GM21526 (cell line): Measurements from ENCODE around the gene MXI1.
"Not testable (repeated sequence)": the region's sequence is repeated elsewhere in the genome, so short reads cannot be mapped to it uniquely, and the experiment has no call there.

Experiments
- ATAC-seq: cut with Tn5 transposase; IDR thresholded peaks from one replicate; pipeline ENCODE4 v1.9.1; 2021; ENCODE audit warnings: moderate library complexity; ENCODE audit not compliant: unreplicated experiment, low FRiP score

Gene MXI1

DNA sequence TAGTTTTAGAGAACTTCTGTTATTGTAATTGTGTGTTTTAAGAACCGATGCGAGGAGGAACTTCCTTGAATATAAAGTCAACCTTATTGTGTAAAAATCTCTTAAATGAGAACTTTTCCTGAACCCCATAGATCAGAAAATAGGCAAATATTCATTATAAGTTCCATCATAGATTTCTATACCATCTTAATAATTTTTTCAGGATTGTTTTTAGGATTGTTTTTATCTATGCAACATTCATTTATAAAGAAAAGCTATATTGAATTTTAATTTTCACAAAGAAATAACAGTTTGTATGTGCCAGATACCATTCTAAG, 99.0 kb downstream of the MXI1 start:
- no peak for ATAC-seq

DNA sequence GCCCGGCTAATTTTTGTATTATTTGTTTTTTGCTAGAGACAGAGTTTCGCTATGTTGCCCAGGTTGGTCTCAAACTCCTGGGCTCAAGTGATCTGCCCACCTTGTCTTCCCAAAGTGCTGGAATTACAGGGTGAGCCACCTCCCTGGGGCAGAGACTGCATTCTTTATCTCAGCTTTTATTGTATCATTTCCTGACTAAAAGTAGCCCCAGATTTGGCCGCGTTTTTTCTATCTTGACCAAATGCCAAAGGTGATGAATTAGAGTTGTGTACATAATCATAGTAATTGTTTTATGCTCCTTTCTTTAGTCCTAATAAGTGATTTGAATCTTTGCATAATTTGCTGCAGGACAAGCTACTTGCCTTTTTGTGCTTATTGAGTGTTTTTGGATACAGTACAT, 100.4 kb downstream of the MXI1 start:
- ATAC-seq: no peak

DNA sequence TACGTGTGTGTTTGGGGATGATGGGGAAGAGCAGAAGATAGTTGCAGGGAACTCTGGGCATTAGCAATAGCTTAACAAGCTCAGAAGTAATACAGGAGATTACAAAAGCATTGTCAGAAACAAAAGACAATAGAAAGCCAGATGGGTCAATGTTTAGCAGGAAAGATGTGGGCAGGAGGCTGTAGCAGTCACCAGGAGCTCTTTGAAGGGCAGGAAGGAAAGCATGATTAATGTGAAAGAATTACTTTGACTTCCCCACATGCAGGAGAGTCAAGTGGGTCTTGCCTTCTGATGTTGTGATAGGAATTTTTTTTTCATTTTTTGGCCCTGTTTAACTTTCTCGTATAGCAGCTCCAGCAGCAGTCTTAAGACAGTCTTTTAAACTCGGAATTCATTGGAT, 103.3 kb downstream of the MXI1 start:
- ATAC-seq: no peak

DNA sequence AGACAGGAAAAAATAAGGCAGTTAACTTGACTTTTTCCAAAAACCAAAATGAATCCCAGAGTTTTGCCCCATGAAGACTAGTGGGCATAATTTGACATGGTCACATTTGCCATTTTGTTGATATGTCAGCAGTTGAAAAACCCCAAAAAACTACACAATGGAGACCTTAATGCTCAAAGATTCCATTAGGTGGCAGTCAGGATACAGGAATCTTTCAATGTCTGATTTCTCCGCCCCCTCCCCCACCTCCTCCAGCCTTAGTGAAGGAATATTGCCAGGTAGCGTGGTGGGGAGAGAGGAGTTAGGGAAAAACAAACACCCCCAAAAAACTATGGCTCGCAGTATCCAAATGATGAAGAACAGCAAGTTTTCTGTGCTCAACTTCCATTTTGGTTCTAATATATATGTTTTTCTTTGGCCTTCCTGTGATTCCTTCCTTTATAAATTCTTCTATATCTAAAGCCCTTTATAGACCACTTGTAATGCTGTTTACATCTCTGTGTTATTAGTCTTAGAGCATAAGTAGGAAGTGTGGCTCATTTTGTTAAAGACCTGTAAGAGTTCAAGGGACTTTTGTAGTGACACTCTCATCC, 104.0 kb downstream of the MXI1 start:
- no peak for ATAC-seq

DNA sequence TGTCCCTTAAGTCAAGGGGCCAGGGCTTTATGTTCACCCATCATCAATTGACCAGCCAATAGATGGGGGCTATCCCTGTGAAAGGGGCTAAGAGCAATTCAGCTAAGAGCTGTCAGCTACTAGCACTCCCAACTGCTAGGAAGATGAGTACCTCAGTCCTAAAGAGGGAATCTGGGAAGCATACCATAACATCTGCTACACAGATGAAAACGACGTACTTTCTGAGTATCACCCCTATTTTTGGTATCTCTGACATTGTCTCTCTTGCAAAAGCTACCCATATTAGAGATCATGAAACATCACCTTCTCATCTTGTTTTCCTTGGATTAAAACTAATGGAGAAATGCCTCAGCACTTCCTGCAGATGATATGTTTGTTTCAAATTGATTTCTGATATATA, 104.8 kb downstream of the MXI1 start:
- ATAC-seq: no peak

DNA sequence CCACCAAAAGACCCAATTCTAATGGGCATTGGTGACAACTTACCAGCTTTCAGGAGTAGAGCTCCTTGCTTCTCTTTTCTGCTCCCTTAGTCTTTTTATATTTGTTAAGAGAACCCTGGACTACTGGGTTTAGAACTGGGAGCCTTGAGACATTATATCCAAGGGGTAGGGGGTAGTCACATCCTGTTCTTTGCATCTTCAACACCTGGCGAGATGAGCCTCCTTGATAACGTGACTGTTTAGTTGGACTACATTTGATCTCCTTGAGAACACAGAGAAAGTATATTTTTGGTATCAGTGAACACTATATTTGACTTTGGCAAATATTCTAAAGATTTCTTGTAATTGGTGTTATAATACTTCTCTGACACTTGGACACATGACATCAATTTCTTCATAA, 106.3 kb downstream of the MXI1 start:
- ATAC-seq: no peak

DNA sequence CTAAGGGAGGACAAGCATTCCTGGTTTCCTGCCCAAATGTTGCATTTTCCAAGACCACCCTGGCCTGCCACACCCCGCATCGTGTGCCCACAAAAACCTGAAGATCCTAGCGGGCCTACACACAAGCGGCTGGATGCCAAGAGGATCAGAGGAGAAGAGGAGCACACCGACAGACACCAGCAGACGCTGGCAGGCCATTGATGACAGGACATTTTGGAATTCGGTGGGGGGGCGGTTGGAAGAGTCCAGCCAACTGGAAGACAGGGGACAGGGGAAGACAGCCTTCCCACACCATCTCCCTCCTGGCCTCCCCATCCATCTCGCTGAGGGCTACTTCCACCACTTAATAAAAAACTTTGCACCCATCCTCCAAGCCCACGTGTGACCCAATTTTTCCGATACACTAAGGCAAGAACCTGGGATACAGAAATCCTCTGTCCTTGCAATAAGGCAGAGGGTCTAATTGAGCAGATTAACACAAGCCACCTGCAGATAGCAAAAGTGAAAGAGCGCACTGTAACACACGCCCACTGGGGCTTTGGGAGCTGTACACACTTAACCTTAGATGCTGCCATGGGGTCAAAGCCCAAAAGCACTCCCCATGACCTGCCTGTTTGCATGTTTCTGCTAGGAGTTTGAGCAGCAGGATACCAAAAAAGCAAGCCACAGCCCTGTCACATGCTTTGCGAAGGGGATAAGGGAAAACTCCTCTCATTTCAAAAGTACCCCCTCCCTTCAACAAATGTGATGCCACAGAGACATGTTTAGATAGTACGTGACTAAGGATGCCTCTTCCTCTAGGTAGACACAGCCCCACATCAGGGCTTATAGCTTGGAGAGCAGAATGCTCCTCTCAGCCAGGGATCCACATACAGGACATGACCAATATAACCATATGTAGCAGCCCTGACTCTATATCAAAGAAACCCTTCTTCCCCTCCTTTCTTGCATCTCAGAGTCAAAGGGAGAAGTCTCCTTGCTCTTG, 110.8 kb downstream of the MXI1 start:
- ATAC-seq: no peak

DNA sequence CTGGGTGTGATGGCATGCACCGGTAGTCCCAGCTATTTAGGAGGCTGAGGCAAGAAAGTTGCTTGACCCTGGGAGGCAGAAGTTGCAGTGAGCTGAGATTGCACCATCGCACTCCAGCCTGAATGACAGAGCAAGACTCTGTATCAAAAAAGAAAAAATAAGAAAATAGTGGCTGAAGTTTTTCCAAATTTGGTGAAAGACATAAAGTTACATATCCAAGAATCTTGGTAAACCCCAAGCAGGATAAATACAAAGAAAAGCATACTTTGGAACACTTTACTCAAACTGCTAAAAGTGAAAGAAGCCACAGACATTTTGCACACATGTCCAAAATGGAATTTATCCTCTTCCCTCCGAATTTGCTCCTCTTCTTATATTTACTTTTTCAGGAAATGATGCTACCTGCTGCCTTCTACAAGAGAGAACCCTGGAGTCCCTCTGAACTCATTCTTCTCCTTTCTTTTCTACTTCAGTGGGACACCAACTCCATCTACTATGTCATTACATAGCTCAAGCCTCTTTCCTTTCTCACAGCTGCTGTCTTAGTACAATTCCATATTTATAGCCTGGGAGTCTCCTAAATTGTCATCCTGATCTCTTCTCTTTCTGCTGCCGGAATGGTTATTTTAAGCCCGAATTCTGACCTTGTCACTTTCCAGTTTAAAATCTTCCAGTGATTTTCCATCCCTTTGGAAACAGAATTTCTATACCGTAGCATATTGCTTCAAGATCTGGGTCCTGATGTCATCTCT, 114.6 kb downstream of the MXI1 start:
- ATAC-seq: no peak

DNA sequence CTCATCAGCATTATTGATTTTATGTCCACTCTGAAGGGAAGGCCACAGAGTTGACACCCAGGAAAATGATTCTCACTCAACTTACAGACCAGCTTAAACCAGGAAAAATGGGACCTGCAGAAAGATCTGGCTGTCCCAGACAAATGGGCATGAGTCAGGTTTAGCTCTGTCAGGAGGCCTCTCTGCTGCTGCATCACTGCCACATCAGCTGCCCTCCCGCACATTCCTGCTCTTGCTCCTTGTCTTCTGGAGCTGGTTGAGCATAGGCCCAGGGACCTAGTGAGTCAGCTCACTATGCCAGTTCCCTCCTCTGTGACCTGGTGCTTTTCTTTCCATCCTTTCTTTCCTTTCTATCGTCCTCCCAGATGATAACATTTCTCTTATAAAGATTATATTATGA, 116.1 kb downstream of the MXI1 start:
- no peak for ATAC-seq

DNA sequence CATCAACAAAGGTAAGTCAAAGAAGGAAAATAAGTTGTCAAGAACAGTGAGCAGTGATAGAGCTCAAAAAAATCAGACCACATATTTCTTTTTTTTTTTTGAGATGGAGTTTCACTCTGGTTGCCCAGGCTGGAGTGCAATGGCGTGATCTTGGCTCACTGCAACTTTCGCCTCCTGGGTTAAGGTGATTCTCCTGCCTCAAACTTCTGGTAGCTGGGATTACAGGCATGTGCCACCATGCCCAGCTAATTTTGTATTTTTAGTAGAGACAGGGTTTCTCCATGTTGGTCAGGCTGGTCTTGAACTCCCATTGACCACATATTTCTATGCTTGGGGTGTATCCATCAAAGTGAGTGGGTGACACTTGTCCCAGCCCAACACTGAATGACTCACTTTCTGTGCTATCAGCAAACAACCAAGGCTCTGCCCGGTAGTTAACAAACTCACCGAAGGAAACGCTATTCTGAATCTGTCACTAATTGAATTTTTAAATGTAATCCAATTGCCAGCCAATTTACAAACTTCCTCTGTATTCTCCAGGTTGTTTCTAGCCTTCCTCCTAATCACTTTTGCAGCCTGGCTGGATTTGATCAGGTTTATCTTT, 116.9 kb downstream of the MXI1 start:
- no peak for ATAC-seq

DNA sequence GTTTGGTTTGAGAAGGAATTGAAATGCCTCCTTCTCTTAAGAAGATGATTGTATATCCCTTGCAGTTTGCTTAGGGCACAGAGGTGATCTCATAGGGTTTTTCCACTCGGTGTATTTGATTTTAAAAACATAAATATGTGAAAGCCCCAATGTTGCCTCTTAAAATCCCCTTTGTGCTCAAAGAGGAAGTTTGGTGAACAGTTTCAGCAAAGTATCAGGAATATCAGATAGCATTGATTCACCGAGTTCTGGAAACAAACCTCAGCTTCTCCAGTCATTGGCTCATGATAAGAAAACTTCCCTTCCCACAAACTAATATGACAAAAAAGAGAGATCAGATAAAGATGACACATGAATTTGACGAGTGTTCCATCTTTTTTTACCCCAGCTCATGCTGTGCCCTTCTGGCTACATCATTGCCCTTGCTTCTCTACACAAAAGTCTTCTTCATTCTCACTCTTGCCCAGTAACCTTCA, 117.4 kb downstream of the MXI1 start:
- ATAC-seq: no peak

DNA sequence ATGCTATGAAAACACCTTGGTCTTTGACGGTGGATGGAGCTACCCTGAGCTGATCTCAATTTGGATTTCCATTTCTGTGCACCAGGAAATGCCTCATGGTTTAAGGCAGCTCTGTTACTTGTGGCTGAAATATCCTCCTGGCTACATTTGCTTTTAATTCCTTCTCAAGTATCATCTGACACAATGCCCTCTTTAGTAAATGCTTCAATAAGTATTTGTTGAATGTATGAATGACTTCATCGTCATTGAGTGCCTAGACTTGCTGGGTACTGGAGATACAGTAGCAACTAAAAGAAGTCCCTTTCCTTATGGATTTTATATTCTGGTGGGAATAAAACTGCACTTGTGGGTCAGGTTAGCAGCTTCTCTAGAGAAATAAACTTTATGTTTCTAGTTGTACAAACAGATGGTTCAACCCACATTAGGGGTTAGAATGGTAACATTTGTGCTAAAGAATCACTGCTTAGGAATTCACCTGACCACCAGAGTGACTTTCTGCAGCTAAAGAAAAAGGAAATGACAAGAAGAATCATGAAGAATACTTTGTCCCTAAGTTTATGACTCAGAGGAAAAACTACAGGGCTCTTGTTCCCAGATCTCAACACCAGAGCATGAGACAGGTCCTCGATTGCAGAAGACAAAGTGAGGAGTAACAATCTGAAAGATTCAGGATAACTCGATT, 119.1 kb downstream of the MXI1 start:
- no peak for ATAC-seq

DNA sequence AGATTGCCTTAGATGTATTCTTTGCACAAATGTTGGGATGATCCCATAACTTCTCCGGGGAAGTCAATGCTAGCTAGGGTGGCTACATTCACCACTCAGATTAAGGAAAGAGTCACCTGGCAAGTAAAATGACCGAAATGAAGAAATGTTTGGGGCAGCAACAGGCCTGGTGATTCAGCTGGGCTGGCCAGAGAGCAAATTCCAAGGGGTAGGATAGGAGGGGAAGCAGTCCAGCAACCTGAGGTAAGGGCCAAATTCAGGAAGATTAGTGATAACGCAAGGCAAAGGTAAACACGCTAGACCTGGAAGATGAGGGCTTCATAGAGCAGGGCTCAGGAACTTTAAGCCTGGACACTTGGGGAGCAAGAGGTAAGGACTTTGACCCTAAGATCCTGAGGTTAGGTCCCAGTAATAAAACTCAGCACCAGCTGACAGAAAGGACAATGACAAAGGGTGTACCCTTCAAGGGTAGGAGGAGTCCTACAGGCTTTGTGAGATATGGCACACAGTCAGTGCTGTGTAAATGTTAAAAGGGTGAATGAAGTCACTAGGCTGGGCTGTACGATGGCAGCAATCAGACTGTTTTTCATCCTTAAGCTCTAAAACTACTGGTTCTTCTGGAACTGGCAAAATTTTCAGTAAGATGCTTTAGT, 120.0 kb downstream of the MXI1 start:
- no peak for ATAC-seq

DNA sequence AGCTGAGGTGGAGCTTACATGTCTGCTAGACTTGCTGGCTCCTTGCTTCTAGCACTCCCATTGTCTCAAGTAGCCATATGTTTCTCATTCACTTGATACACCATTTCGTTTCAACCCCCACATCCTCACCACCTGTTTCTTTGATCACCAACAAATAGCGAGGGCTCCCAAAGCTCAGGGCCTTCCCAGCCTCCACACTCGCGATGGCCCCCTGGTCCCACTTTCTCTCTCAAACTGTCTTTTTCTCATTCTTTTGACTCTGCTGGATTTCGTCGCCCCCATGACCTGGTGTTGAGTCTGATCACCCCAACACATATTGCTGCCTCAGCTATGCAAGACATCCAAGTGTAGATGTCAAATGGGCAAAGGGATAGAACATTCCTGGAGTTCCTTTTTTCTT, 123.3 kb downstream of the MXI1 start:
- no peak for ATAC-seq

DNA sequence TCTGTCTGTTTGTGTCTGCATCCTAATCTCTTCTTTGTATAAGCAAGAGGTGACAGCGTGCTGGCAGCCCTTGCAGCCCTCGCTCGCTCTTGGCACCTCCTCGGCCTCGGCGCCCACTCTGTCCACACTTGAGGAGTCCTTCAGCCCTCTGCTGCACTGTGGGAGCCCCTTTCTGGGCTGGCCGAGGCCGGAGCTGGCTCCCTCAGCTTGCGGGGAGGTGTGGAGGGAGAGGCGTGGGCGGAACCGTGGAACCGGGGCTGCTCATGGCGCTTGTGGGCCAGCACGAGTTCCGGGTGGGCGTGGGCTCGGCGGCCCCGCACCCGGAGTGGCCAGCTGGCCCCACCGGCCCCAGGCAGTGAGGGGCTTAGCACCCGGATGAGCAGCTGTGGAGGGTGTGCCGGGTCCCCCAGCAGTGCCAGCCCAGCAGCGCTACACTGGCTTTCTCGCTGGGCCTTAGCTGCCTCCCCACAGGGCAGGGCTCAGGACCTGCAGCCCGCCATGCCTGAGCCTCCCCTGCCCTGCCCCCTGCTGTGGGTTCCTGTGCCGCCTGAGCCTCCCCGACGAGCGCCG, 123.9 kb downstream of the MXI1 start:
- not testable (repeated sequence) for ATAC-seq

DNA sequence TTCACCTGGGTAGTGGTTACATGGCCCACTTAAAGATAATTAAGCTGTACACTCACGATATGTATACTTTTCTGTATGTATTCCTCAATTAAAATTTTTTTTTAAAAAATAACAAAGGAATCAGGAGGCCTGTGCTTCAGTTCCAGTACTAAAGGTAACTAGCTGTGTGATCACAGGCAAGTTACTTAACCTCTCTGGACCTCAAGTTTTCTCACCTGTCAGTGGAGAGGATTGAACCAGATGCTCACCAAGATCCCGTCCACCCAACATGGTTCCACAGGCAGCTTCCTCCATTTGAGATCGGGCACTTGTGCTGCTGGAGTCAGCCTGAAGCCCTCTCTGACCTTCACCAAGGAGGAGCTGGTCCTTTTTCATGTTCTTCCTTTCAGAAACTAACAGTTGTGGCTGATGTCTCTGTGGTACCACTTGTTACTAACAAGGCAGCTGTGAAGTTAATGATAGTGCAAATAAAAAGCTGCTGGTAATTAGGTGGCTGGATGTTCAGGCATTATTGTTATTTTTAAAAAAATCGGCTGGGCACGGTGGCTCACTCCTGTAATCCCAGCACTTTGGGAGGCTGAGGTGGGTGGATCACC, 126.8 kb downstream of the MXI1 start:
- ATAC-seq: no peak

DNA sequence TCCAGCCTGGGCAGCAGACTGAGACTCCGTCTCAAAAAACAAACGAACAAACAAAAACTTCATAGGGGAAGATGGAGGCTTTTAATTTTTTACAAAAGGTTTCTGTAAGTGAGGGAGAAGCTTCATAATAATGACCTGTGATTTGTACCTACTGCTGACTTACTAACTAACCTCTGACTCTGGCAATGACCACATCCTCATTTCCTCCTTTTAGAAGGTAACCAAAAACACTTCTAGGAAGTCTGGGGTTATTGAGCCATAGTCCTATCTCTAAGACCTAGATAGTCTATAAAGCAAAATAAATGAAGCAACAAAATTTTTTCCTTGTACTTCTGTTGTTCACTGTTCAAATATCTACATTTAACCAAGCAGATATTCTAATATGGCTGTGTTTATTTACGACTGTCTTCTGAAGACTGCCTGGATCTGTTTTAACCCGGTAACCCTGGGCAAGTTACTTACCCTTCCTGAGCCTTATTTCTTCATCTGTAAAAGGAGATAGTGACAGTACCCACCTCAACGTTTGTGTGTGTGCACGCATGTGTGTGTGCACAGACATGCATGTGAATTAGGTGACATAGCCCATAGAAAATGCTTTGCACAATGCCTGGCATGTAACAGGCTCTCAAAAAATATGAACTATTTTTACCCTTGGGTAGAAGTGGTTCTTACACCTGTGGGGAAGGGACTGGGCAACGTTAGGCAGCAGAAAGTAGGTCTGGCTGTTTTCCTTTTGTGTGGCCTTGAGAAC, 128.1 kb downstream of the MXI1 start:
- no peak for ATAC-seq

DNA sequence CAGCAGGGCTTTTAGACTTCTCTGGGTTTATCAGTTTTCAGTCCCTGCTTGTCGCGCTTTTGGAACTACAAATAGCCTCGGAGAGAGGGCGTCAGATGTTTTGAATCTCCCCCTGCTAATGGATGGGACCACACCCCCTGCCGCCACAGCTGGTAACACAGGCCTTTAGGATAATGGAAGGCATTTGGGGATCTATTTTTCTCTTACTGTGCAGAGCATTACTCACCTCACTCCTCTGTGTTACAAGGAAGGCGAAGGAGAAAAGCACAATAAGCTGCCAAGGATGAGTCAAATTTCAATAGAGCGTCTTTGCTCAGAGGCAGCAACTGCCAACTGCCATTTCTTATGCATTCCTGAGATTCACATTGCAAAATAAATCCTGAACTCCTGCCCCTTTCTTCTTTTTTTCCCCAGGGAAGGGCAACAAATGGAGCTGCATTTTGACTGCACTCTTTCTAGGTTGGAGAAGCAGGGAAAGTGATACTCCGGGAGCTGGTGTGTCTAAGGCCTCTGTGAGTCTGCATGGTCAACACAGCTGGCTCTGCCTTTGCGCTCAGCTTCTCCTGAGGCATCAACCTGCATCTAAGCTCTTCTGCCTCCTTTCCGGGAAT, 128.8 kb downstream of the MXI1 start:
- no peak for ATAC-seq
